OCI-LY7 (cell line): ENCODE results near the gene GALNT7. TPM values are rescaled to one million over a fixed set of nuclear protein-coding genes. Genes with fewer than 3 reads are reported as not detected.
A peak's percentile ranks its signal among the peaks of the same experiment; 100 is the strongest.

Source experiments
- BruUV-seq: library from RNA; stranded (reverse); fragments of 400-500 nt; replicated peaks from 2 replicates; lab custom pipeline; 2021; lab: Mats Ljungman, UMichigan
- CTCF ChIA-PET: fragments of 300-600 bp; sonication (Branson Sonifier 250); formaldehyde crosslinking; loops from one replicate; lab custom pipeline; 2022; ENCODE audit warnings: antibody characterized with exemption; ENCODE audit not compliant: unreplicated experiment; lab: Charles Lee
- POLR2A ChIA-PET: fragments of 300-600 bp; sonication (Branson Sonifier 250); formaldehyde crosslinking; loops from one replicate; lab custom pipeline; 2022; ENCODE audit warnings: antibody characterized with exemption; lab: Charles Lee
- DNase-seq: peaks from one replicate; pipeline ENCODE4 v3.0.0-alpha.2; 2015; ENCODE audit warnings: low spot score
- H2AFZ ChIP-seq: fragments of 200-600 bp; sonication (generic), shearing (Covaris generic); 2 replicates; pipeline ENCODE4 v1.6.1; 2014; ENCODE audit warnings: mild to moderate bottlenecking, antibody characterized with exemption, low read length, moderate library complexity
- H3K27ac ChIP-seq: fragments of 200-600 bp; sonication (generic); 2 replicates; pipeline ENCODE4 v1.5.1; 2014; ENCODE audit warnings: mixed run types, low read depth, mild to moderate bottlenecking, moderate library complexity, low read length, inconsistent platforms; ENCODE audit not compliant: poor library complexity, severe bottlenecking
- H3K36me3 ChIP-seq: fragments of 200-600 bp; sonication (generic); 2 replicates; pipeline ENCODE4 v1.6.1; 2014; ENCODE audit warnings: mild to moderate bottlenecking, antibody characterized with exemption, low read length, moderate library complexity, mixed read lengths; ENCODE audit not compliant: insufficient read depth
- H3K4me1 ChIP-seq: fragments of 200-600 bp; sonication (generic); 2 replicates; pipeline ENCODE4 v1.5.1; 2014; ENCODE audit warnings: mild to moderate bottlenecking, low read length; ENCODE audit not compliant: insufficient read depth, poor library complexity, severe bottlenecking
- H3K4me2 ChIP-seq: fragments of 200-600 bp; sonication (generic); 2 replicates; pipeline ENCODE4 v1.6.1; 2014; ENCODE audit warnings: mild to moderate bottlenecking, low read length
- H3K4me3 ChIP-seq: fragments of 200-600 bp; sonication (generic); 2 replicates; pipeline ENCODE4 v1.5.1; 2014; ENCODE audit warnings: mild to moderate bottlenecking, low read depth, low read length; ENCODE audit not compliant: poor library complexity, severe bottlenecking
- H3K79me2 ChIP-seq: fragments of 200-600 bp; sonication (generic); 2 replicates; pipeline ENCODE4 v1.6.1; 2016; ENCODE audit warnings: low read depth, mild to moderate bottlenecking, low read length, moderate library complexity, mixed read lengths; ENCODE audit not compliant: insufficient read depth
- H3K9me2 ChIP-seq: fragments of 200-600 bp; sonication (generic); 2 replicates; pipeline ENCODE4 v1.6.1; 2016; ENCODE audit warnings: mild to moderate bottlenecking, low read length, mixed read lengths; ENCODE audit not compliant: insufficient read depth
- H3K9me3 ChIP-seq: fragments of 200-600 bp; sonication (generic); 2 replicates; pipeline ENCODE4 v1.6.1; 2014; ENCODE audit warnings: mild to moderate bottlenecking, mixed run types, low read length, mixed read lengths
- H4K20me1 ChIP-seq: fragments of 200-600 bp; sonication (generic); 2 replicates; pipeline ENCODE4 v1.6.1; 2014; ENCODE audit warnings: mild to moderate bottlenecking, antibody characterized with exemption, low read length, moderate library complexity, mixed read lengths; ENCODE audit not compliant: insufficient read depth
- EZH2phosphoT487 ChIP-seq: fragments of 200-600 bp; sonication (generic); IDR thresholded peaks from 2 replicates; pipeline ENCODE4 v1.6.1; 2018; ENCODE audit warnings: low read depth, borderline replicate concordance, mild to moderate bottlenecking, mixed run types, antibody characterized with exemption, low read length, moderate library complexity, mixed read lengths
- intact Hi-C: fragments of 100-400 bp; cut with micrococcal nuclease; formaldehyde crosslinking; loops from one replicate; pipeline ENCODE4 v1.10.0; 2022; ENCODE audit not compliant: unreplicated experiment
- total RNA-seq, 2 experiments: library from RNA; depleted of rRNA in 1 of 2; stranded (reverse); fragments of >200 nt in 1 of 2; shearing (Covaris generic) in 1 of 2; gene quantifications; 2 replicates each; pipeline ENCODE4 v1.2.3, GENCODE V29; 2014 to 2022
- TF ChIP-seq, protein P1 (sequence below): fragments of 200-600 bp; sonication (generic); conservative IDR thresholded peaks from 2 replicates; pipeline ENCODE4 v1.5.1; 2014; ENCODE audit warnings: mild to moderate bottlenecking, antibody characterized with exemption, low read length, moderate library complexity, mixed read lengths

Gene GALNT7
- total RNA-seq, 2 experiments from 2014 or later: 20.3 to 34.4 TPM

DNA sequence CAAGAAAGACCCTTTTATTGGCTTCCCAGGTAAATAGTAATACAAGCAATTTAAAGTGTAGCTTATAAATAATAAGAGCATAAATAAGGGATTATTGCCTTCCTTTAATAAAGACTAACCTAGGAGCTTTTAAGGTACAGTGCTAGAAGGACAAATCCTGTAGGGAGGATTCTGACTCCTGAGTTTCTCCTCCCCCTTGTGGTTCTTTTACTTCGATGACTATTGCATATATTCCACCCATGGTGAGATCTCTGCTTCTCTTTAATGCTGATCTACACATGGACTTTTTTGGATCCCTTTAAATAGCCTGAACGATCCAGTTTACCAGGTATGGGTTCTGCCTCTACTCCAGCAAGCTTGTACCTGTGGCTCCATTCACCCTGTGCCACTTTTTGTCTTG, 2.5 kb downstream of the GALNT7 start:
- TF ChIP-seq, protein P1, sequence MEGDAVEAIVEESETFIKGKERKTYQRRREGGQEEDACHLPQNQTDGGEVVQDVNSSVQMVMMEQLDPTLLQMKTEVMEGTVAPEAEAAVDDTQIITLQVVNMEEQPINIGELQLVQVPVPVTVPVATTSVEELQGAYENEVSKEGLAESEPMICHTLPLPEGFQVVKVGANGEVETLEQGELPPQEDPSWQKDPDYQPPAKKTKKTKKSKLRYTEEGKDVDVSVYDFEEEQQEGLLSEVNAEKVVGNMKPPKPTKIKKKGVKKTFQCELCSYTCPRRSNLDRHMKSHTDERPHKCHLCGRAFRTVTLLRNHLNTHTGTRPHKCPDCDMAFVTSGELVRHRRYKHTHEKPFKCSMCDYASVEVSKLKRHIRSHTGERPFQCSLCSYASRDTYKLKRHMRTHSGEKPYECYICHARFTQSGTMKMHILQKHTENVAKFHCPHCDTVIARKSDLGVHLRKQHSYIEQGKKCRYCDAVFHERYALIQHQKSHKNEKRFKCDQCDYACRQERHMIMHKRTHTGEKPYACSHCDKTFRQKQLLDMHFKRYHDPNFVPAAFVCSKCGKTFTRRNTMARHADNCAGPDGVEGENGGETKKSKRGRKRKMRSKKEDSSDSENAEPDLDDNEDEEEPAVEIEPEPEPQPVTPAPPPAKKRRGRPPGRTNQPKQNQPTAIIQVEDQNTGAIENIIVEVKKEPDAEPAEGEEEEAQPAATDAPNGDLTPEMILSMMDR: peak; percentile 54; the same call in 1 of the 2 replicates
- TF ChIP-seq EZH2phosphoT487: no peak
- POLR2A ChIA-PET: interaction anchor here (0.6 to 1.7 kb wide), 9 partner anchors 10 to 196 kb away, joined by 3 to 7 read pairs (median 3); no protein-coding TSS in a partner anchor
- Histone ChIP-seq H3K36me3 (peaks cover 7% of the 10 kb centered on the region), H3K9me2 (no peaks in the 10 kb centered on the region), H3K27ac (peak overlapping the region; percentile 84), H3K4me2 (peak overlapping the region; percentile 97), H3K9me3 (no peaks in the 10 kb centered on the region), H2AFZ (no peak overlapping the region), H3K4me3 (peak overlapping the region; percentile 79), H4K20me1 (peaks cover 22% of the 10 kb centered on the region), H3K4me1 (peaks cover 41% of the 10 kb centered on the region), H3K79me2 (peaks cover 65% of the 10 kb centered on the region)
- DNase-seq: peak; percentile 36
- BruUV-seq: TSS peak; percentile 59
- intact Hi-C loops: no loop called here
- CTCF ChIA-PET: no interaction called here

DNA sequence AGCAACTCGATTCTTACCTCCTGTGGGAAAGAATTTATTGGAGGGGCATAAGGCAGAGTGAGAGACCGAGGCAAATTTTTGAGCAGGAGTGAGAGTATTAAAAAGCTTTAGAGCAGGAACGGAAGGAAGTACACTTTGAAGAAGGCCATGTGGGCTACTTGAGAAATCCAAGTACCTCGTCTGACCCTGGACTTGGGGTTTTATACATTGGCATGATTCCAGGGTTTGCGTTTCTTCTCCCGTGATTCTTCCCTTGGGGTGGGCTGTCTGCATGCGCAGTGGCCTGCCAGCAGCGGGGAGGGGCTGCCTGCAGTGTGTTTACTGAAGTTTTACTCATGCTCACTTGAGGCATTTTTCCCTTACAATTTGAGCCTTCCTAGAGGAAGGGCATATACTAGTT, 3.4 kb downstream of the GALNT7 start:
- no peak for DNase-seq
- Histone ChIP-seq H3K4me3 (no peak overlapping the region), H3K9me2 (no peaks in the 10 kb centered on the region), H3K9me3 (no peaks in the 10 kb centered on the region), H2AFZ (no peak overlapping the region), H4K20me1 (peaks cover 22% of the 10 kb centered on the region), H3K4me1 (peaks cover 50% of the 10 kb centered on the region), H3K79me2 (peaks cover 74% of the 10 kb centered on the region), H3K27ac (no peak overlapping the region), H3K36me3 (no peaks in the 10 kb centered on the region), H3K4me2 (peak overlapping the region; percentile 97)
- POLR2A ChIA-PET: interaction anchor here (0.9 to 1.6 kb wide), 2 partner anchors 9 to 11 kb away, joined by 3 read pairs; no protein-coding TSS in a partner anchor
- BruUV-seq: no TSS peak
- CTCF ChIA-PET: no interaction called here
- intact Hi-C loops: no loop called here
- TF ChIP-seq EZH2phosphoT487: no peak
- TF ChIP-seq, protein P1: no peak

DNA sequence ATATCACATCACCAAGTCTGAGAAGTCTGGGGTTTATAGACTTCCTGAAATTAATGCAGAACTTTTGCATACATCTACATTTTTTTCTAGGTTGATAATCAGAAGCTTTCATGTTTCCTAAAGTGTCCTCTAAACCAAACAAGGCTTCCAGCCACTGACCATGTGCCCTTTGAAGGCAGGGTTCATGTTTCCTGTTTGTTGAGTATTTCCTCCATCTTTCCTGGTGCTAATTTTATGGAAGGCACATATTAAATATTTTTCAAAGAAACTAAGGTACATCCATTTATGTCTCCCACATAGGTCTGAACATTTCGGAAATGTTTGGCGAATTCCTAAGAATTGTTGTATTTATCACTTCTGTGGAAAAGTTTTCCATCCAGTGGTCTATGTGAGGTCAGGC, 5.6 kb downstream of the GALNT7 start:
- no peak overlapping the region for H3K4me3 ChIP-seq
- no peak overlapping the region for H3K27ac ChIP-seq
- TF ChIP-seq, protein P1: no peak
- no peak for TF ChIP-seq EZH2phosphoT487
- peaks cover 22% of the 10 kb centered on the region for H4K20me1 ChIP-seq
- H2AFZ ChIP-seq: no peak overlapping the region
- CTCF ChIA-PET: interaction anchor here (1.0 kb wide), 1 partner anchor 196 kb away, joined by 7 read pairs; the partner anchor contains the start of gene SAP30
- no peaks in the 10 kb centered on the region for H3K9me2 ChIP-seq
- DNase-seq: no peak
- H3K4me1 ChIP-seq: peaks cover 56% of the 10 kb centered on the region
- peak overlapping the region; percentile 37 for H3K4me2 ChIP-seq
- intact Hi-C loops: no loop called here
- H3K36me3 ChIP-seq: no peaks in the 10 kb centered on the region
- POLR2A ChIA-PET: interaction anchor here (0.6 to 2.9 kb wide), 10 partner anchors 8 to 190 kb away, joined by 3 to 14 read pairs (median 4); no protein-coding TSS in a partner anchor
- no peaks in the 10 kb centered on the region for H3K9me3 ChIP-seq
- peaks cover 91% of the 10 kb centered on the region for H3K79me2 ChIP-seq
- no TSS peak for BruUV-seq
